Subcutaneous preadipocyte (primary cell): ENCODE data around the gene TWF2. TPM values are rescaled to one million over a fixed set of nuclear protein-coding genes. Genes with fewer than 3 reads are reported as not detected.

Experiments used
- small RNA-seq: library from RNA; depleted of rRNA; stranded (forward); fragments of <200 nt; gene quantifications from one replicate; pipeline ENCODE3, GENCODE V24; 2012
- total RNA-seq: library from RNA; depleted of rRNA; stranded (reverse); fragments of >200 nt; gene quantifications from 2 replicates; pipeline ENCODE4 v1.2.3, GENCODE V29; 2012

TWF2 gene
- 122 and 144 TPM in 2 replicates for total RNA-seq

DNA sequence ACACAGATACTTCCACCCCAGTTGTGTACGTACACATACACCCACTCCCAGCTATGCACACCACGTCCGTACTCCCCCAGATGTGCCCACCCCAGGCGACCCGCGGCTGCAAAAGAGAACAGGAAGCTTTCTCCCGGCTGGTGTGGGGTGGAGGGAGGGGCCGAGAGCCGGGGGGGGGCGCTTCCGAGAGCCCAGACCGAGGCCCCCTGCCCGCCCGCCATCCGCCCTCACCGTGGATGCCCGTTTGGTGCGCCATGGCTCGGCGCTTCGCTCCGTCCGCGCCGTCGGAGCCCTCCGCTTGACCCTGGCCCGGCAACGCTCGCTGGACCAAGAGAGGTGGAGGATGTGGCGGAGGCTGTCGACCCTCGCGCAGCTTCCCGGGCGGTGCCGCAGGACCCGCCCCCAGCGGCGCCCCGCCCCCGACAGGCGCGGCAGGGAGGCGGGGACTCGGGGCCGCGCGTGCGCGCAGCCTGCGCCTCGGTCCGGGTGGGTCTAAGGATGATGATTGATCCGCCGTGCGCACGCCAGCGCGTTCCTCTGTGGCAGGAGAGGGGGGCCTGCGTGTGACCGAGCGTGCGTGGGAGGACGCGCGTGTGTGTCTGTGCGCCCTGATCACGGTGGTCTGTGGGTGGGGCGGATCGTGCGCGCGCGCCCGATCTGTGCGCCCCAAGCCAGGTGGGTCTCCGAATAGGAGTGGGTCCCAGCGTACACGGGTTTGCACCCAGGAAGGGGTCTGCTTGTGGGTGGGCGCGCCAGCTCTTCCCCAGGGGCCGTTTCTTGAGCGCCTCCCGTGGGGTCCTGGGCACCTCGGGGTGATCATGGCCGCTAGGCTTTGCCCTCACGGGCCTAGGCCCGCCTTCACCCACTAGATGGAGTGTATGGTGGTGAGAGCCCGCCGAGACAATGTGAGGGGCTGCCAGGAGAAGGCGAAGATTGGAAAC lies at the start of gene TWF2:
Gene TWF2 (minus strand): TSS at position 398 of the 941 bp plus-strand sequence. CDS start 142 bp downstream, at position 256.

DNA sequence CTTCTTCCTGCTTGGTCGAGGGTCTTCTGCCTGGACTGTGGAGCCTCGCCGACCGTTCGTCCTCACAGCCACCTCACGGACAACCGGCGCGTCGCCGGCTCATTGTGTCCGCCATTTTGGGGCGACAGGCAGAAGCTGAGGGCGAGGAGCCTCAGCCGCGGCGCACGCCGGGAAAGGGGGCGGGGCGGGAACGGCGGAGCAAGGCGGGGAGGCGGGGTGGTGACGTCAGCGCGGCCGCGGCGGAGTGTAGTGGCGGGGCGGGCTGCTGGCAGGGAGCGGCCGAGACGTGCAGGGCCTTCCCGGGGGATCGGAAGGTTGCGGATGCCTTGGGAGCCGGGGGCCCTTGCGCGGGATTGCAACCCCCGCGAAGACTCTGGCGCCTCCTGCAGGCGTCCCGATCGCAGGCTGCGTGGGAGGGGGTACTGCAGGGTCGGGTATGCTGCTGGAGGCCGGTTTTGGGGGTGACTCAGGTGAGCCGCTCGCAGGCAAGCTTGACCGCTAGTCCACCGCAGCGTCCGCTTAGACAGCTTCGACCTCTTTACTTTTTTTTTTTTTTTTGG lies 39.6 kb upstream of the TWF2 start, which contains the start of gene WDR82:
Gene WDR82 (minus strand): TSS at position 140 of the 560 bp plus-strand sequence. CDS start 288 bp downstream, outside the sequence.

DNA sequence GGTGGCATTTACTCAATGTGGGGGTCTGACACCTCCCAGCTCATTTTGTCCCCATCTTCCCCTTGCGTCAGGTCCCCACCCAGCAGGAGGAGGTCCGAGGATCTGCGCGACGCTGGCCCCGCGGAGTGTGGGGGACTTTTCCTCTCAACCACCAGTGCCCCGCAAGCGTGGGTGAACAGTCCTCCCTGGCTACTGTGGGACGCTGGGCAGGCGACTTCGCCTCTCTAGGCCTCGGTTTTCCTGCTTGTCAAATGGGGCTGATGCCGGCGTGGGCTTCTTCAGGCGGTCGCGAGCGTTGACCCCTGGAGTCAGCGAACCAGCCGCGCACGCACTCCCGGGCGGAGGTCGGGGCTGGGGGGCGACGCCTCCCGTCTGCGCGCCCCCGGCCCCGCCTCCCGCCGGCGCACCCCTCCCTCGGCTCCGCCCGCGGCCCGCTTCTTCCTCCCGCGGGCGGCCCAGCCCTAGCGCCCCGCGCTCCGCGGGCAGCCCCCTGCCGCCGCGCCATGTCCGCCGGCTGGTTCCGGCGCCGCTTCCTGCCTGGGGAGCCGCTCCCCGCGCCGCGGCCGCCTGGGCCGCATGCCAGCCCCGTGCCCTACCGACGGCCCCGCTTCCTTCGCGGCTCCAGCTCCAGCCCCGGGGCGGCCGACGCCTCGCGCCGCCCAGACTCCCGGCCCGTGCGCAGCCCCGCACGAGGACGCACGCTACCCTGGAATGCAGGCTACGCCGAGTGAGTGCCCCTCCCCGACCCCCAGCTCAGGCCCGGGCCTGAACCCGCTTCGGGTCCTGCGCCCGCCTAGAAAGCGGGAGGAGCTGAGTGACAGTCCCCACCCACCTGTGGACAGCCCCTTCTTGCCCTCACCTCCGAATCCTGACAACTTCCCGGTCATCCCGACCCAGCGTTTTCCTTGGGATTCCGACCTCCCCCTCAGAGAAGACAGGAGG lies 6.6 kb upstream of the TWF2 start, which contains the start of gene PPM1M:
Gene PPM1M (plus strand): TSS at position 438 of the 942 bp plus-strand sequence. CDS start 66 bp downstream, at position 504.

DNA sequence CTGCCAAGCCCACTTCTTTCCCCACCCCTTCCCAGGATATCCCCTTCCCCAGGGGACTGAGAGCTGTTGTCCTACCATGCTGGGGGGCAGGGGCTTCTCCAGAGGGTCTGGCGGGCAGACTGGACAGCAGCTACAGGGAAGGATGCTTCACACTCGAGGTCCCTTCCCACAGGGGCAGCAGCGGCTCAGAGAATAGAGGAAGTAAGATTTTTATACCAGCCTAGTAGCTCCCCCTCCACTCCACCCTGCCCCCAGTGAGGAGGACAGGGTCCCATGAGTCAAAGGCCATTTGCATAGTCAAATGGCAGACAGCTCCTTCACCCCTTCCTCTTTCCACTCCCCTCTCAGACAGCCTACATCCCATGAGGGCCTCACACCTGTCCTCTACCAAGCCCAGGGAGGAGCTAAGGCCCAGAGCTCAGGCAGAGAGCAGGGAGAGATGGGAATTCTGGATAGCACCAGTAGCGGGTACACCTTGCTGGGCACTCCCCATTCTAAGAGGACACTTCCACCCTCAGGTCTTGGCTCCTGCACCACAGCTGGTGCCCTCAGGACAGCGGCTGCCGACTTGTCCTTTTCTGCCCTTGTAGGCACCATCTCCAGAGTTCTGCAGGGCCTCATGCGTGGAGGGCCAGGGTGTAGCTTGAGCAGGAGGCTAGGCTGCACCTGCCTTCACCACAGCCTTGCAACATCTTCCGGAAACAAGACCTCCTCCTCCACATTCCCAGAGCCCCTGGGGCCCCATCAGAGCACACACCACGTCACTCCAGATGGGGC lies 13.3 kb downstream of the TWF2 start, which contains the start of gene TLR9:
Gene TLR9 (minus strand): TSS at position 194 of the 777 bp plus-strand sequence. CDS start 116 bp downstream, at position 78.

DNA sequence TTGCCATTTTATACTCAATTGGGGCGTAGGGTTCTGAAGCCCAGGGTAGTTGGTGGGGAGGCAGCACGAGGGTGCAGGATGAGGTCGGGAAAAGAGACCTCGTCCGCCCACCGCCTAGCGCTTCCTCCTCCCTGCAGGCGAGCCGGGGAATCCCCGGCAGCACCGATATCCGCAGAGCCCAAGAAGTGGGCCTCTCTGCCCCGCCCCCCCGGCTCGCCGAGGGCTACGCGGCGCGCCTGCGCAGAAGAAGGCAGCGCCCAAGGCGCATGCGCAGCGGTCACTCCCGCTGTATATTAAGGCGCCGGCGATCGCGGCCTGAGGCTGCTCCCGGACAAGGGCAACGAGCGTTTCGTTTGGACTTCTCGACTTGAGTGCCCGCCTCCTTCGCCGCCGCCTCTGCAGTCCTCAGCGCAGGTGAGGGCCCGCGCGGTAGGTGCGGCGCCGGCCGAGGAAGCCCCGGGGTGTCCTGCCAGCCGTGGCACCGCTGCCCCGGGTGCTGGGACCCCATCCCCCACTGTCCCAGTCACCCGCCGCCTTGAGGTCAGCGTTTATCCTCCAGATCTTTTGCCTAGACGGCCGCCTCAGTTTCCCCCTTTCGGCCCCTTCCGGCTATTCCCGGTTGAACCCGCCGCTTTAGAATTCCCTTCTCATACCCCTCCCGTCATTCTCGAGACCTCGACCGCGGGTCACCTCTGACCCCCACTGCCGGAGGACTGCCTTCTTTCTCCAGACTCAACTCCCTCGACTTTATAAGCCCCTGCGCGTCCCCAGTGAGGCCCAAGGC lies 40.9 kb downstream of the TWF2 start, which contains the start of gene ALAS1:
Gene ALAS1 (plus strand): TSS at position 319 of the 784 bp plus-strand sequence. CDS start 1,082 bp downstream, outside the sequence.

Small RNA genes within 50 kb of the gene (small RNA-seq; reads per million reads assigned to genes)
- 1,186 reads per million, percentile 100 among the genes with 10 or more reads in this experiment for gene MIRLET7G

Other genes starting within 250 kb of the TWF2 start
- 932 and 1,672 TPM in 2 replicates for gene RPL29, start 243.3 kb downstream of the TWF2 start, total RNA-seq
- 8.1 and 19.5 TPM in 2 replicates for gene DUSP7, start 182.6 kb downstream of the TWF2 start, total RNA-seq
- gene POC1A, start 84.7 kb downstream of the TWF2 start, total RNA-seq = 9.9 and 11.9 TPM in 2 replicates
- gene ALAS1, start 41.0 kb downstream of the TWF2 start, total RNA-seq = 30.5 and 38.3 TPM in 2 replicates
- gene TLR9, start 13.5 kb downstream of the TWF2 start, total RNA-seq = not detected in 2 replicates
- gene PPM1M, start 6.6 kb upstream of the TWF2 start, total RNA-seq = 10.9 and 17.6 TPM in 2 replicates
- 43.0 and 57.3 TPM in 2 replicates for gene WDR82, start 39.5 kb upstream of the TWF2 start, total RNA-seq
- gene GLYCTK, start 48.7 kb upstream of the TWF2 start, total RNA-seq = 18.0 and 18.4 TPM in 2 replicates
- gene DNAH1, start 77.2 kb upstream of the TWF2 start, total RNA-seq = 2.5 and 6.6 TPM in 2 replicates
- gene BAP1, start 170.8 kb upstream of the TWF2 start, total RNA-seq = 50.7 and 59.8 TPM in 2 replicates
- 5.5 and 6.1 TPM in 2 replicates for gene PHF7, start 171.5 kb upstream of the TWF2 start, total RNA-seq
- 0.20 TPM in 1 of 2 replicates, not detected in the other for gene SEMA3G, start 205.9 kb upstream of the TWF2 start, total RNA-seq
- gene TNNC1, start 214.9 kb upstream of the TWF2 start, total RNA-seq = 0.37 TPM in 1 of 2 replicates, not detected in the other
- gene NISCH, start 216.4 kb upstream of the TWF2 start, total RNA-seq = 48.1 and 53.4 TPM in 2 replicates